A673 (cell line): ENCODE data around the gene SCARB2.

Experiments
- CTCF ChIP-seq: fragments of 300-800, 200-600 bp; sonication (generic); conservative IDR thresholded peaks from 2 replicates; pipeline ENCODE4 v1.5.1; 2017; ENCODE audit warnings: low read depth, mild to moderate bottlenecking, antibody characterized with exemption, low read length, moderate library complexity, mixed read lengths
- EZH2 ChIP-seq: fragments of 200-600 bp; sonication (generic); IDR thresholded peaks from 2 replicates; pipeline ENCODE4 v1.6.1; 2017; ENCODE audit warnings: borderline replicate concordance, low read depth, mild to moderate bottlenecking, mixed read lengths, antibody characterized with exemption, low read length; ENCODE audit not compliant: poor library complexity, severe bottlenecking

- TF ChIP-seq CTCF (no peak), EZH2 (no peak)
Observed at GRCh38 chr4:76213415-76214176, at the start of gene SCARB2.
